SK-N-SH treated with all-trans-retinoic acid at 6 μM for 48 hours (cell line): ENCODE data around the gene ANO8.
"Not testable (repeated sequence)": the region's sequence is repeated elsewhere in the genome, so short reads cannot be mapped to it uniquely, and the experiment has no call there.

Experiments used
- ATAC-seq: fragments of 200-7000 bp; cut with Tn5 transposase; 3 replicates; pipeline ENCODE4 v1.9.1; 2020; ENCODE audit warnings: mild to moderate bottlenecking, moderate library complexity
- ARNTL ChIP-seq: fragments of 450-650 bp; formaldehyde crosslinking; IDR thresholded peaks from 2 replicates; pipeline ENCODE4 v1.5.0; 2020; ENCODE audit warnings: low read depth, mild to moderate bottlenecking, moderate library complexity, borderline replicate concordance
- BACH2 ChIP-seq: fragments of 250-450 bp; sonication (Bioruptor Pico); IDR thresholded peaks from 2 replicates; pipeline ENCODE4 v1.9.0; 2021; ENCODE audit warnings: mild to moderate bottlenecking, borderline replicate concordance
- CREB5 ChIP-seq: fragments of 250-450 bp; sonication (Bioruptor Pico); IDR thresholded peaks from 2 replicates; pipeline ENCODE4 v1.5.1; 2020; ENCODE audit warnings: low read depth, mild to moderate bottlenecking, moderate library complexity
- CSDC2 ChIP-seq: fragments of 250-450 bp; sonication (Bioruptor Pico); IDR thresholded peaks from 2 replicates; pipeline ENCODE4 v1.5.0; 2020; ENCODE audit warnings: mild to moderate bottlenecking, moderate library complexity
- CSRNP3 ChIP-seq: fragments of 250-450 bp; sonication (Bioruptor Pico); IDR thresholded peaks from 2 replicates; pipeline ENCODE4 v1.5.1; 2021; ENCODE audit warnings: mild to moderate bottlenecking, moderate library complexity
- ESRRG ChIP-seq: fragments of 250-450 bp; sonication (Bioruptor Pico); IDR thresholded peaks from 2 replicates; pipeline ENCODE4 v1.6.1; 2021; ENCODE audit warnings: mild to moderate bottlenecking
- GLIS3 ChIP-seq: fragments of 250-450 bp; sonication (Bioruptor Pico); IDR thresholded peaks from 2 replicates; pipeline ENCODE4 v1.5.0; 2020; ENCODE audit warnings: mild to moderate bottlenecking, moderate library complexity
- ISL1 ChIP-seq: fragments of 250-450 bp; sonication (Bioruptor Pico); IDR thresholded peaks from 2 replicates; pipeline ENCODE4 v2.1.2; 2022; ENCODE audit warnings: mild to moderate bottlenecking, moderate library complexity
- OSR1 ChIP-seq: fragments of 250-450 bp; sonication (Bioruptor Pico); IDR thresholded peaks from 2 replicates; pipeline ENCODE4 v1.8.0; 2022; ENCODE audit warnings: moderate library complexity, mild to moderate bottlenecking, inconsistent platforms
- PATZ1 ChIP-seq: fragments of 250-450 bp; sonication (Bioruptor Pico); IDR thresholded peaks from 2 replicates; pipeline ENCODE4 v1.8.0; 2020; ENCODE audit warnings: mild to moderate bottlenecking, moderate library complexity, borderline replicate concordance
- POU6F1 ChIP-seq: fragments of 250-450 bp; sonication (Bioruptor Pico); IDR thresholded peaks from 2 replicates; pipeline ENCODE4 v1.8.0; 2021; ENCODE audit warnings: low read depth, mild to moderate bottlenecking, moderate library complexity, borderline replicate concordance
- RARB ChIP-seq: fragments of 250-450 bp; sonication (Bioruptor Pico); IDR thresholded peaks from 2 replicates; pipeline ENCODE4 v1.8.0; 2021; ENCODE audit warnings: mild to moderate bottlenecking, moderate library complexity
- SNAI2 ChIP-seq: fragments of 250-450 bp; sonication (Bioruptor Pico); IDR thresholded peaks from 2 replicates; pipeline ENCODE4 v1.5.0; 2020; ENCODE audit warnings: mild to moderate bottlenecking, moderate library complexity
- TOX ChIP-seq: fragments of 250-450 bp; sonication (Bioruptor Pico); IDR thresholded peaks from 2 replicates; pipeline ENCODE4 v1.8.0; 2021; ENCODE audit warnings: mild to moderate bottlenecking, moderate library complexity, borderline replicate concordance
- TSHZ2 ChIP-seq: fragments of 250-450 bp; sonication (Bioruptor Pico); IDR thresholded peaks from 2 replicates; pipeline ENCODE4 v1.5.0; 2020; ENCODE audit warnings: mild to moderate bottlenecking, moderate library complexity
- ZC3H10 ChIP-seq: fragments of 250-450 bp; sonication (Bioruptor Pico); IDR thresholded peaks from 2 replicates; pipeline ENCODE4 v1.5.1; 2021; ENCODE audit warnings: mild to moderate bottlenecking, moderate library complexity
- ZFP3 ChIP-seq: fragments of 250-450 bp; sonication (Bioruptor Pico); IDR thresholded peaks from 2 replicates; pipeline ENCODE4 v1.5.0; 2020; ENCODE audit warnings: mild to moderate bottlenecking, moderate library complexity
- ZFP30 ChIP-seq: fragments of 450-650 bp; formaldehyde crosslinking; IDR thresholded peaks from 2 replicates; pipeline ENCODE4 v1.5.0; 2022; ENCODE audit warnings: mild to moderate bottlenecking, moderate library complexity
- ZNF70 ChIP-seq: fragments of 450-650 bp; formaldehyde crosslinking; IDR thresholded peaks from 2 replicates; pipeline ENCODE4 v1.5.0; 2020; ENCODE audit warnings: mild to moderate bottlenecking, moderate library complexity
- ZNF8 ChIP-seq: fragments of 450-650 bp; formaldehyde crosslinking; IDR thresholded peaks from 2 replicates; pipeline ENCODE4 v1.5.0; 2020; ENCODE audit warnings: mild to moderate bottlenecking, moderate library complexity

Gene ANO8

GRCh38 chr19:17296273-17296672 lies 38.4 kb downstream of the ANO8 start:
- TF ChIP-seq ARNTL (CRISPR knock-in tag): no peak
- no peak for TF ChIP-seq ZFP30 (CRISPR knock-in tag)
- ATAC-seq: no peak

GRCh38 chr19:17295551-17295950 lies 39.1 kb downstream of the ANO8 start:
- not testable (repeated sequence) for ATAC-seq

GRCh38 chr19:17294051-17294891 lies 40.4 kb downstream of the ANO8 start:
- TF ChIP-seq ZNF8 (CRISPR knock-in tag): no peak
- TF ChIP-seq ESRRG (CRISPR knock-in tag): no peak
- TF ChIP-seq ZC3H10 (CRISPR knock-in tag): no peak
- no peak for TF ChIP-seq TOX
- TF ChIP-seq SNAI2 (CRISPR knock-in tag): no peak
- no peak for TF ChIP-seq PATZ1 (CRISPR knock-in tag)
- no peak for TF ChIP-seq CSRNP3 (CRISPR knock-in tag)
- no peak for TF ChIP-seq ARNTL (CRISPR knock-in tag)
- no peak for TF ChIP-seq OSR1
- no peak for TF ChIP-seq GLIS3
- no peak for TF ChIP-seq RARB
- no peak for ATAC-seq

- ATAC-seq: no peak
- TF ChIP-seq RARB (no peak), ZFP3 (CRISPR knock-in tag) (no peak), ARNTL (CRISPR knock-in tag) (no peak), POU6F1 (CRISPR knock-in tag) (no peak), OSR1 (no peak), GLIS3 (no peak), ZNF70 (CRISPR knock-in tag) (no peak), PATZ1 (CRISPR knock-in tag) (no peak), ESRRG (CRISPR knock-in tag) (no peak), ZFP30 (CRISPR knock-in tag) (no peak), BACH2 (CRISPR knock-in tag) (no peak), ISL1 (CRISPR knock-in tag) (no peak), ZC3H10 (CRISPR knock-in tag) (no peak), SNAI2 (CRISPR knock-in tag) (no peak), TSHZ2 (CRISPR knock-in tag) (no peak), CSDC2 (no peak), CREB5 (CRISPR knock-in tag) (no peak), CSRNP3 (CRISPR knock-in tag) (no peak), ZNF8 (CRISPR knock-in tag) (no peak)
These were observed 41.0 kb downstream of the ANO8 start for GRCh38 chr19:17293605-17294004.
